GM10266 (cell line): ENCODE measurements around the gene RIN3.

ENCODE experiments used
- DNase-seq: peaks from one replicate; pipeline ENCODE4 v3.0.0; 2012; ENCODE audit errors: extremely low spot score
- TF ChIP-seq, protein P1 (sequence below): IDR thresholded peaks from 2 replicates; pipeline ENCODE4 v1.5.1; 2012; ENCODE audit warnings: mild to moderate bottlenecking, low read depth; ENCODE audit not compliant: control insufficient read depth, insufficient read depth; ENCODE audit errors: missing control alignments

Gene RIN3

DNA sequence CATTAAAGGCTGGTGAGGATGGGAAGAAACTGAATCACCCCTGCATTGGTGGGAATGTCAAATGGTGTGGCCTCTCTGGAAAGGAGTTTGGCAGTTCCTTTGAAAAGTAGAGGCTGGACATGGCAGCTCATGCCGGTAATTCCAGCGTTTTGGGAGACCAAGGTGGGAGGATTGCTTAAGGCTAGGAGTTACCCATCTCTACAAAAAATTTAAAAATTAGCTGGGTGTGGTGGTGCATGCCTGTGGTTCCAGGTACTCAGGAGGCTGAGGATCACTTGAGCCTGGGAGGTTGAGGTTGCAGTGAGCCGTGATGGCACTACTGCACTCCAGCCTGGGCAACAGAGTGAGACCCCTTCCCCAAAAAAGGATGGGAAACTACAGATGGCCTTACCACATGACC lies 93.7 kb downstream of the RIN3 start:
- DNase-seq, result no peak
- TF ChIP-seq, protein P1, sequence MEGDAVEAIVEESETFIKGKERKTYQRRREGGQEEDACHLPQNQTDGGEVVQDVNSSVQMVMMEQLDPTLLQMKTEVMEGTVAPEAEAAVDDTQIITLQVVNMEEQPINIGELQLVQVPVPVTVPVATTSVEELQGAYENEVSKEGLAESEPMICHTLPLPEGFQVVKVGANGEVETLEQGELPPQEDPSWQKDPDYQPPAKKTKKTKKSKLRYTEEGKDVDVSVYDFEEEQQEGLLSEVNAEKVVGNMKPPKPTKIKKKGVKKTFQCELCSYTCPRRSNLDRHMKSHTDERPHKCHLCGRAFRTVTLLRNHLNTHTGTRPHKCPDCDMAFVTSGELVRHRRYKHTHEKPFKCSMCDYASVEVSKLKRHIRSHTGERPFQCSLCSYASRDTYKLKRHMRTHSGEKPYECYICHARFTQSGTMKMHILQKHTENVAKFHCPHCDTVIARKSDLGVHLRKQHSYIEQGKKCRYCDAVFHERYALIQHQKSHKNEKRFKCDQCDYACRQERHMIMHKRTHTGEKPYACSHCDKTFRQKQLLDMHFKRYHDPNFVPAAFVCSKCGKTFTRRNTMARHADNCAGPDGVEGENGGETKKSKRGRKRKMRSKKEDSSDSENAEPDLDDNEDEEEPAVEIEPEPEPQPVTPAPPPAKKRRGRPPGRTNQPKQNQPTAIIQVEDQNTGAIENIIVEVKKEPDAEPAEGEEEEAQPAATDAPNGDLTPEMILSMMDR, result no peak

DNA sequence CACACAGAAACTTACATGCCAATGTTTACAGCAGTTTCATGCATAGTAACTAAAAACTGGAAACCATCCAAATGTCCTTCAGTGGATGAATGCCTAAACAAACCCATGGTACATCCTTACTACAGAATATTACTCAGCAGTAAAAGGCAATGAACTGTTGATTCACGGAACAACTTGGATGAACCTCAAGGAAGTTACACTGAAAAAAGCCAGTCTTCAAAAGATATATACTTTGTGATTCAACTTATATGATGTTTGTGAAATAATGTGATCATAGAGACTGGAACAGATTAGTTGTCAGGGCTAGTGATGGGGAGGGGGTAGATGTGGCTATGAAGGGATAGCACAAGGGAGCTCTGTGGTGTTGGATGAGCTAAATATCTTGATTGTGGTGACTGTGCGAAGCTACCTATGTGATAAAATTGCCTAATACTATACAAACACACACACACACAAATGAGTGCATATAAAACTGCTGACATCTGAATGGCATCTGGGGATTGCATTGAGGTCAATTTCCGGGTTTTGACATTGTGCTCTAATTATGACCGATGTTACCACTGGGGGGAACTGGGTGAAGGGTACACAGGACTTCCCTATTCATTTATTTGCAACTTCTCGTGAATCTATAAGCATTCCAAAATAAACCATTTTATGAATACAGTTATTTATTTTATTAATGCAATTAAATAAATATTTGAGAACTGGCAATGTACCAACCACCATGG lies 94.3 kb downstream of the RIN3 start:
- DNase-seq, result no peak
- TF ChIP-seq, protein P1, result no peak

DNA sequence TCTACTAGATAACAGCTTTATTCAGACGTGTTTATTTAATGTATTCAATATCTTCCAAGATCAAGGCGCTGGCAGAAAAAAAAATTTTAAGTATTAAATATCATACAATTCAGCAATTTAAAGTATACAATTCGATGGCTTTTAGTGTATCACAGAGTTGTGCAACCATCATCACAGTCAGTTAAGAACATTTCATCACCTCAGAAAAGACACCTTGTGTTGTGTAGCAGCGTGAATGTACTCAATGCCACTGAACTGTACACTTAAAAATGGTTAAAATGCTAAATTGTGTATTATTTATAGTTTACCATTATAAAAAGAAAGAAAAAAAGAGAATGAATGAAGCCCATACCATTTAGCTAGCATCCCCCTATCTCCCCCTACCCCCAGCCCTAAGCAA lies 96.4 kb downstream of the RIN3 start:
- TF ChIP-seq, protein P1, result no peak
- no peak for DNase-seq

DNA sequence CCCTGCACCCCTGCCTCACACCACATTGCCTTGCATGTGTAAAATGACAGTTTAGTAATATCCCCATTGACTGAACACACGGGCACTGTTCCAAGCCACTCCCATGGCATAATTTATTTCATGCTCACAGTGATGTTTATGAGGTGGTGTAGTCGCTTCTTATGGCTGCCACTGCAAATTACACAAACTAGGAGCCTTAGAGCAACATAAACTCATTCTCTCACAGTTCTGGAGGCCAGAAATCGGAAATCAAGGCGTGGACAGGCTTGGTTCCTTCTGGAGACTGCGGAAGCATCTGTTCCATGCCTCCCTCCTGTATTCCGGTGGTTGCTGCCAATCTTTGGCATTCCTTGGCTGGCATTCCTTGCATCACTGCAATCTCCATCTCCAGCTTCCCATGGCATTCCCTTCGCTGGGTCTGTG lies 97.3 kb downstream of the RIN3 start:
- DNase-seq, result no peak
- TF ChIP-seq, protein P1, result no peak

DNA sequence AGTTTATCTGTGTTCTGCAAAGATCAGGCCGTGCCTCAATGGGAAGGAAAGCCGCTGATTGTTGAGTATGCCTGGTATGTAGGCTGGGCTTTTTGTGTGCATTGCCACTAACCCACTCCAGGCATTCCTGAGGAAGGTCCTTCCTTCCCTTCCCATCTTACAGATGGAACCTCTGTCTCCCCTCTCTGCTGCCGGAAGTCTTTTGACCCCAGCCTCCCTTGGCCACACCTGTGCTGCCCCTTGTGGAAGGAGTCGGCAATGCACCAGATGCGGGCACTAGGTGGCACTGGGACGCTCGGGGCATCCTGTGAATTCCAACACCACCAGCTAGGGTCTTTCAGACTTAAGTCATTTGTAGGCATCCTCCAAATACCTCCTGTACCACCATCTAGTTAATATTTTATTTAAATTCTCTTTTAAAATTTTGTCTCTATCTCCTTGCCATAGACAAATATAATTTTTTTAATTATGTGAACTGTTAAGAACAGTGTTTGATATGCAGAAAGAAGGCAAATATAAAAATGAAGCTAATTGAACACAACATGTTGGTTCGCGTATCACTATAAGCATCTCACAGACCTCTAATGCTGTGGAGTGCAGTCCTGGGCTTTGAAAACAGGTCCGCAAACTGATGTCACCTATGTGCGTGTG lies 99.6 kb downstream of the RIN3 start:
- TF ChIP-seq, protein P1, result peak; percentile 81
- DNase-seq, result peak; percentile 53

DNA sequence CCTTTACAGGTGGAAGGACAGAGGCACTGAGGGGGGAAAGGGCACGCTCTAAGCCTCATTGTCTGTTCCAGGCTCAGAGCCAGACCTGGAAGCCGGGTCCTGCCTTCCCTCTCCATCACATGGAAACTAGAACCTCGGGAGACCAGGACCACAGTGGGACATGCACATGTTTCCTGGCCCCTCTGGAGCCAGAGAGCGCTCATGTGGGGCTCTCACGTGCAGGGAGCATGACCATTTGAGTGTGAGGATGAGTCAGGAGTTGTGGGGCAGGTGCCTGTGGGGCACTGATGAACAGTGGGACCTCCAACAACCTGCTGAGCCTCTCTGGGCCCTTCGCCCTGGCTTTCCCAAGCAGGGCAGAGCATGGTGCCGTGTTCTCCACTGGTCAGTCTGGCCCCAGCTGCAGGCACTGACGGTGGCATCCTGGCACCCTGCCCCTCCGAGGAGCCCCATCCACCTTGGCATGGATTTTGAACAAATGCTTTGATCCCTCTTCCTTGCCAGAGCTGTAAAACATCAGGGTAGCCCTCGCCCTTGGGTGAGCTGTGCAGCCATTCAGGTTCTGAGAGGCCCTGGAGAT lies 100.2 kb downstream of the RIN3 start:
- TF ChIP-seq, protein P1, result no peak
- DNase-seq, result no peak

DNA sequence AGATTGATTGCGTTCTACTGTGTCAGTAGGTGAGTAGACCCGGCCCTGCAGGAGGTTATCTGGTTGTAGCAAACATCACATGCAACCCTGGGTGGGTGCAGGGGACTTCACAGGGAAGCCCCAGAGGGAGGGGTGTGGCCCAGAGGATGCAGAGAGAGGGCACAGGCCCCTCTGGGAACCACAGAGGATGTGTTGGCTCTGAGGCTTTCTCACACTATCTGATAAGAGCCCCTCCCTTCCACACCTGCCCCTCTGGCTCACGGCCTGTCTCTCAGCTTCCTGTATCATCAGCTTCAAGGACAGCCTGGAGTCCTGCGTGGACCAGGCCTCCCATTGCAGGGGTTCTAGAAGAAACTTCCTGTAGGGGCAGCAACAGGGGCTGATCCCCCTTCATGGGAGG lies 101.9 kb downstream of the RIN3 start:
- TF ChIP-seq, protein P1, result no peak
- DNase-seq, result peak; percentile 39
